Adrenal gland (tissue), 12 donors: ENCODE results near the gene MLKL. TPM values are rescaled to one million over a fixed set of nuclear protein-coding genes. Genes with fewer than 3 reads are reported as not detected.
A peak's percentile ranks its signal among the peaks of the same experiment; 100 is the strongest.

Experiments
- DNase-seq, 7 donors: peaks; one replicate each; pipeline ENCODE4 v3.0.0-alpha.2; 2019 to 2020
- H3K27ac ChIP-seq, 5 donors: fragments of 200-600 bp; sonication (generic) in 4 of 5; 1 replicate in 3 of 5; 2 replicates in 2 of 5; pipeline versions ENCODE4 v1.5.1 to v1.8.0; 2016 to 2020; ENCODE audit warnings: mild to moderate bottlenecking in 1 of 5
- H3K27me3 ChIP-seq: fragments of 200-600 bp; 2 replicates; pipeline ENCODE4 v1.8.0; 2021
- H3K36me3 ChIP-seq, 2 donors: fragments of 200-600 bp; replicated peaks in 1 of 2; 1 replicate in 1 of 2; 2 replicates in 1 of 2; pipeline versions ENCODE4 v1.5.1 to v1.8.0; 2018 to 2022
- H3K4me1 ChIP-seq, 2 donors: fragments of 200-600 bp; replicated peaks in 1 of 2; 1 replicate in 1 of 2; 2 replicates in 1 of 2; pipeline versions ENCODE4 v1.5.1 to v1.8.0; 2018 to 2021
- H3K4me3 ChIP-seq, 4 donors: fragments of 200-600 bp; sonication (generic) in 3 of 4; one replicate each; pipeline ENCODE4 v1.5.1; 2016 to 2018
- H3K9me3 ChIP-seq, 3 donors: fragments of 200-600 bp; sonication (generic) in 1 of 3; replicated peaks in 1 of 3; 1 replicate in 2 of 3; 2 replicates in 1 of 3; pipeline versions ENCODE4 v1.5.1 to v1.8.0; 2016 to 2021
- POLR2A ChIP-seq, 2 donors: fragments of 450-650 bp; IDR thresholded peaks; one replicate each; pipeline ENCODE4 v1.6.1; 2017; ENCODE audit warnings: antibody characterized with exemption in 2 of 2, mild to moderate bottlenecking in 2 of 2, moderate library complexity in 1 of 2
- WGBS, 4 donors: extraction: QIAGEN DNeasy Blood & Tissue Kit in 2 of 4; methylation state at CpG; one replicate each; pipeline versions ENCODE4 v1.1.5 to v1.1.7; 2013 to 2017; 5-methylcytosine and 5-hydroxymethylcytosine counted together
- intact Hi-C, 2 donors: fragments of 100-400 bp; cut with DNase I; formaldehyde crosslinking; loops; one replicate each; pipeline versions ENCODE4 v1.14.1 to v1.15.0; 2022 to 2023
- polyA plus RNA-seq, 3 donors: library from polyadenylated mRNA; stranded (reverse); fragments of 200-250 nt in 2 of 3; fragments of 350-450 nt in 1 of 3; fragmentation: Illumina TruSeq in 1 of 3; extraction: RNeasy Lipid Tissue Mini Kit (QIAGEN cat#74804) in 1 of 3; gene quantifications; one replicate each; pipeline ENCODE4 v1.2.3, GENCODE V29; 2013 to 2014
- total RNA-seq, 9 donors: library from RNA; depleted of rRNA in 4 of 9; stranded (reverse); fragments of >200 nt in 4 of 9; fragments of 120-200 nt in 1 of 9; fragmentation: NEBNext Ultra II Directional in 1 of 9; extraction: Animal tissue kit (Norgen Biotek cat#: 25700) in 1 of 9; gene quantifications; one replicate each; pipeline versions ENCODE4 v1.1.0 to v1.2.4, GENCODE V29; 2013 to 2023
- TF ChIP-seq, protein P1 (sequence below), 6 experiments: fragments of 450-650 bp in 4 of 6; fragments of 200-600 bp in 2 of 6; sonication (generic) in 1 of 6; IDR thresholded peaks; 1 replicate in 5 of 6; 2 replicates in 1 of 6; pipeline versions ENCODE4 v1.5.1 to v1.8.0; 2016 to 2021; ENCODE audit warnings: antibody characterized with exemption in 6 of 6, mild to moderate bottlenecking in 2 of 6, moderate library complexity in 1 of 6
- donor health status: healthy with polysubstance abuse.
- donor health status: Bipolar disorder and iron deficiency.
- donor health status: DM: yes; HTN: yes; CAD: no.
- donor health status: DM: no; HTN: no; CAD: no.
- donor health status: DM: no; HTN: no; CAD: no.
- donor health status: DM: yes; HTN: yes; CAD: no.

MLKL gene
- total and polyA plus RNA-seq, 12 donors, result 3.1 to 26.1 (median 11.0) TPM

DNA sequence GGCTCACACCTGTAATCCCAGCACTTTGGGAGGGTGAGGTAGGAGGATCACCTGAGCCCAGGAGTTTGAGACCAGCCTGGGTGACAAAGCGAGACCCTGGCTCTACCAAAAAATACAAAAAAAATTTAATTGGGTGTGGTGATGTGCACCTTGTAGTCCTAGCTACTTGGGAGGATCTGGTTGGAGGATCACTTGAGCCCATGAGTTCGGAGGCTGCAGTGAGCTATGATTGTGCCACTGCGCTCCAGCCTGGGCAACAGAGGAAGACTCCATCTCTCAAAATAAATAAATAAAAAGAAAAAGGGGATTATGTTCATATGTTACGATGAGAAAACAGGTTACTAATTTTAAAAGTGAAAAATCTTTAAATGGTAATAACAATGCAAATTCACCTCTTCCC, 996 bp downstream of the MLKL start:
- Histone ChIP-seq H3K27ac (peak overlapping the region in 2 of 5 donors; percentile 77 to 89), H3K36me3 (no peaks in the 10 kb centered on the region), H3K27me3 (no peaks in the 10 kb centered on the region), H3K9me3 (no peaks in the 10 kb centered on the region), H3K4me3 (peak overlapping the region in 2 of 4 donors; percentile 71 to 96), H3K4me1 (peaks cover 17 to 19% of the 10 kb centered on the region in 2 donors)
- TF ChIP-seq, protein P1, sequence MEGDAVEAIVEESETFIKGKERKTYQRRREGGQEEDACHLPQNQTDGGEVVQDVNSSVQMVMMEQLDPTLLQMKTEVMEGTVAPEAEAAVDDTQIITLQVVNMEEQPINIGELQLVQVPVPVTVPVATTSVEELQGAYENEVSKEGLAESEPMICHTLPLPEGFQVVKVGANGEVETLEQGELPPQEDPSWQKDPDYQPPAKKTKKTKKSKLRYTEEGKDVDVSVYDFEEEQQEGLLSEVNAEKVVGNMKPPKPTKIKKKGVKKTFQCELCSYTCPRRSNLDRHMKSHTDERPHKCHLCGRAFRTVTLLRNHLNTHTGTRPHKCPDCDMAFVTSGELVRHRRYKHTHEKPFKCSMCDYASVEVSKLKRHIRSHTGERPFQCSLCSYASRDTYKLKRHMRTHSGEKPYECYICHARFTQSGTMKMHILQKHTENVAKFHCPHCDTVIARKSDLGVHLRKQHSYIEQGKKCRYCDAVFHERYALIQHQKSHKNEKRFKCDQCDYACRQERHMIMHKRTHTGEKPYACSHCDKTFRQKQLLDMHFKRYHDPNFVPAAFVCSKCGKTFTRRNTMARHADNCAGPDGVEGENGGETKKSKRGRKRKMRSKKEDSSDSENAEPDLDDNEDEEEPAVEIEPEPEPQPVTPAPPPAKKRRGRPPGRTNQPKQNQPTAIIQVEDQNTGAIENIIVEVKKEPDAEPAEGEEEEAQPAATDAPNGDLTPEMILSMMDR (IDR thresholded peaks at IDR 0.05), result no peak
- TF ChIP-seq POLR2A (IDR thresholded peaks at IDR 0.05), result no peak
- intact Hi-C loops, result loop anchor here in 1 of 2 donors (10.0 kb wide), 1 partner anchor 165 kb away; no protein-coding TSS in a partner anchor
- no peak for DNase-seq
- 59 to 76% (median 69%) methylated on average over 4 of the region's 4 CpGs for WGBS, 4 donors

DNA sequence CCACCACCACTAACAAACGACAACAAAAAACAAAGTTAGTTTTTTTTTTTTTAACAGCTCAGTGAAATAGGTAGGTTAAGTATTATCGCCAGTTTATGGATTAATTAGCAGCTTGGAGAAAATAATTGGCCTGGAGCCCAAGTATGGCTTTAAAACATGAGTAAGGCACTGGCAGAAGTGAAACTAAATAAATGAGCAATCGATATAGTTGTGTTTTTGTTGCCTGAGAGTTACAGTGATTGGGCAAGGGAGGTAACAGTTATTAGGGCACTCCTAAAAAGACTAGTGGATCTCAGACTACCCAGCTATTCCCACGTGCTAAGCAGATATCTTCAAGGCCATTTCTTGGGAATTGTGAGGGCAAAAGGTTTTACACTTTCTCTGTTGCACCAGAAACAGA, 2.4 kb downstream of the MLKL start:
- Histone ChIP-seq H3K4me1 (peaks cover 17 to 19% of the 10 kb centered on the region in 2 donors), H3K36me3 (peaks cover 0 to 6% of the 10 kb centered on the region in 2 donors), H3K27ac (no peak overlapping the region), H3K27me3 (no peaks in the 10 kb centered on the region), H3K4me3 (peak overlapping the region in 1 of 4 donors; percentile 5), H3K9me3 (no peaks in the 10 kb centered on the region)
- DNase-seq, result no peak
- 48 to 54% (median 50%) methylated on average over 4 of the region's 4 CpGs for WGBS, 4 donors
- intact Hi-C loops, result no loop called here
- no peak for TF ChIP-seq POLR2A (IDR thresholded peaks at IDR 0.05)
- TF ChIP-seq, protein P1 (IDR thresholded peaks at IDR 0.05), result no peak

DNA sequence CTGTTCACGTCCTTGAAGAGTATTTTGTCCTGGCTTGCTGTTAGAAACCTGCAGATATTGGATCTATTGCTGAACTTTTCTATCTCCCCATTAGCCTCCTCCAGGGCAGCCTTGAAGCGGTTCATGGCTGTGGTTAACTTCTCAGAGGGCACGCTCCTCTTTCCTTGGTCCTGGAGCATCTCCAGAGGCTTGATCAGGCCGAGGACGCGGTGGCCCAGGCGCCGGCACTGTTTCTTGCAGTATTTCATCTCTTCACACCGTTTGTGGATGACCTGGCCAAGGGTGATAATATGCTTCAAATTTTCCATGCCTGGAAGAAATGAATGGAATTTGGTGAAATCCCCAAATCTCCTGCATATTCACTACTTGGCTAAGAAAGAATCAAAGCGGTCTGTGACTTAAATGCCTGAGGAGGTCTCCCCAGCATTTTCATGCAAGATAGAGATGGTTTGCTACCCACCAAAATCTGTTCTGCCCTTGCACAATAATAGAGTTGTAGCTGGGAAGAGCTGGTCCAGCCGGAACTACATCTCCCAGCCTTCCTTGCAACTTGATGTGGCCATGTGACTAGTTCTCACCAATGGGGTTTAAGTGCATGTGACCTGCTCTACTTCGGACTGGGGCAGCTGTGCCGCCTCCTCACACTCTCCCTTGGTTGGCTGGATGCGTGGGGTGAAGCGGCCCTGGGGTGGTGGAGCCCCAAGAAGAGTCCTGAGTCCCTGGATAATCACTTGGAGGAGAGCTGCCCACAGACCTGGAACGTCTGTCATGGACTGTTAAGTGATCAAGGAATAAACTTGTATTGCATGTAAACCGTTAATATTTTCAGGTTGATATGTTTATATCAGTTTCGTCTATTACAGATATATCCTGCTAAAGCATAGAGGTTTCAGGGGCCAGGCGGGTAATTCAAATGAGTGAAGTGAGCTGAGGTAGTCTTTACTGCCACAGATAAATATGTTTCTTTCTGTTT, 4.9 kb downstream of the MLKL start:
- DNase-seq, result peak; percentile 82 to 92 (median 89)
- Histone ChIP-seq H3K27ac (peak overlapping the region in 2 of 5 donors; percentile 24 to 28), H3K27me3 (no peaks in the 10 kb centered on the region), H3K36me3 (peaks cover 0 to 24% of the 10 kb centered on the region in 2 donors), H3K9me3 (no peaks in the 10 kb centered on the region), H3K4me3 (peak overlapping the region in 2 of 4 donors; percentile 14 to 37), H3K4me1 (peaks cover 9 to 13% of the 10 kb centered on the region in 2 donors)
- TF ChIP-seq, protein P1 (IDR thresholded peaks at IDR 0.05), result no peak
- TF ChIP-seq POLR2A (IDR thresholded peaks at IDR 0.05), result peak in 1 of 2 donors; percentile 79
- 43 to 59% (median 49%) methylated on average over 16 to 19 of the region's 19 CpGs for WGBS, 4 donors
- intact Hi-C loops, result no loop called here

DNA sequence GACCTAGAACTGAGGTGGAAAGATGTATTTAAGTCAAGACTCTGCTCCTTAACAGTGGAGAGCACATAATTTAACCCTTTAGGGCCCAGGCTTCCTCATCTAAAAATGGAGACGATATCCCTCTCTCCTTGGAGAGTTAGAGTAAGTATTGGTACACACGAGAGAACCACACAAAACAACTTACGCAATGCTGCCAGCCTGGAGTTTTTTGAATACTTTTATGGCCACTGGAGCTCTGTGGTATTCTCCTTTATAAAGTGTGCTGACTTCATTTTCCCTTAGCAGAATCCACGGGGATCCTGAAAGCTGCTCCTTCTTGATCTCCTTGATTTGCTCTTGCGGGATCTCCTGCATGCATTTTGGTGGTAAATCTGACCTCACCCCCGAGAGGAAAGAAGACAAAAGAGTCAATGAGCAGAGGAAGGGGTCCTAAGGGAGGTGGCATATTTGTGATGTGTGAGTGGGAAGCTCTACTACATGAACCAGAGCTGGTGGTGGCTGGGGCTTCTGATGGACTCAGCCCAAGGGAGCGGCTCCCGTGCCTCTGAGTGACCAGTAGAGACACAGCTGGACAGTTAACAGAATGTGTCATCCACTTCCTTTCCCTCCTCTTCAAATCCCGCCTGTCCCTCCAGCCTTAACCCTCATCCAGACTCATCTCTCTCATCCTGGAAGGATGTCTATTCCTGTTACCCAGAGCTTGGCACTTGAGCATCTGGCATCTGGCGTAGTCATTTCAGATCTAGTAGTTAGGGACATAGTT, 9.4 kb downstream of the MLKL start:
- no peak for DNase-seq
- Histone ChIP-seq H3K9me3 (no peaks in the 10 kb centered on the region), H3K4me3 (no peak overlapping the region), H3K4me1 (peaks cover 0 to under 1% of the 10 kb centered on the region in 2 donors), H3K36me3 (peaks cover 0 to 28% of the 10 kb centered on the region in 2 donors), H3K27me3 (no peaks in the 10 kb centered on the region), H3K27ac (no peak overlapping the region)
- 81 to 88% (median 85%) methylated on average over 10 of the region's 10 CpGs for WGBS, 4 donors
- TF ChIP-seq POLR2A (IDR thresholded peaks at IDR 0.05), result no peak
- TF ChIP-seq, protein P1 (IDR thresholded peaks at IDR 0.05), result no peak
- intact Hi-C loops, result no loop called here
